Activated T-cell treated with anti-CD3 and anti-CD28 coated beads, Interleukin-2, amount 50 U/mL, for 72 hours (primary cell): Measurements from ENCODE around the gene NUTF2. TPM values are rescaled to one million over a fixed set of nuclear protein-coding genes. Genes with fewer than 3 reads are reported as not detected.

Experiments
- ATAC-seq, 2 donors: fragments of 150-1000 bp; cut with Tn5 transposase; replicated peaks in 1 of 2; 2 replicates each; pipeline ENCODE4 v1.10.0; 2021; ENCODE audit warnings: moderate library complexity in 2 of 2, mild to moderate bottlenecking in 1 of 2
- DNase-seq, 2 donors: peaks; one replicate each; pipeline ENCODE4 v3.0.0; 2021 to 2022; ENCODE audit warnings: mixed read lengths in 1 of 2
- H3K27ac Mint-ChIP-seq: one replicate; pipeline ENCODE4 v1.8.0; 2022; ENCODE audit warnings: mild to moderate bottlenecking, moderate library complexity, mixed read lengths
- H3K27me3 Mint-ChIP-seq: one replicate; pipeline ENCODE4 v1.8.0; 2022; ENCODE audit warnings: low read depth, mixed read lengths
- H3K36me3 Mint-ChIP-seq, 2 donors: one replicate each; pipeline ENCODE4 v1.8.0; 2022; ENCODE audit warnings: mixed read lengths in 2 of 2, mild to moderate bottlenecking in 1 of 2; ENCODE audit not compliant: insufficient read depth in 2 of 2
- H3K4me1 Mint-ChIP-seq: one replicate; pipeline ENCODE4 v1.8.0; 2022; ENCODE audit warnings: low read depth, mixed read lengths
- H3K4me3 Mint-ChIP-seq, 2 donors: one replicate each; pipeline ENCODE4 v1.8.0; 2022; ENCODE audit warnings: mild to moderate bottlenecking in 2 of 2, mixed read lengths in 2 of 2, moderate library complexity in 2 of 2
- H3K9me3 Mint-ChIP-seq, 2 donors: one replicate each; pipeline ENCODE4 v1.8.0; 2022; ENCODE audit warnings: mixed read lengths in 2 of 2
- total RNA-seq, 2 donors: library from RNA; stranded (reverse); gene quantifications; one replicate each; pipeline ENCODE4 v1.2.3, GENCODE V29; 2022

NUTF2 gene
- total RNA-seq, 2 donors from 2014 or later: 80.8 to 90.1 TPM

GRCh38 chr16:67873435-67874370, 27.0 kb downstream of the NUTF2 start:
- Mint-ChIP-seq H3K9me3 (no peaks in the 10 kb centered on the region), H3K27ac (peak overlapping the region; percentile 80), H3K4me3 (peak overlapping the region; percentile 92 to 93), H3K4me1 (peaks cover 32% of the 10 kb centered on the region), H3K36me3 (peaks cover 2 to 15% of the 10 kb centered on the region in 2 donors), H3K27me3 (no peaks in the 10 kb centered on the region)
- ATAC-seq: peak in 1 of 2 donors; percentile 3
- no peak for DNase-seq

GRCh38 chr16:67874372-67874771, 27.6 kb downstream of the NUTF2 start:
- peak overlapping the region; percentile 80 for H3K27ac Mint-ChIP-seq
- H3K36me3 Mint-ChIP-seq: peaks cover 2 to 17% of the 10 kb centered on the region in 2 donors
- DNase-seq: no peak
- no peaks in the 10 kb centered on the region for H3K27me3 Mint-ChIP-seq
- no peak for ATAC-seq
- peaks cover 32% of the 10 kb centered on the region for H3K4me1 Mint-ChIP-seq
- peak overlapping the region; percentile 92 to 93 for H3K4me3 Mint-ChIP-seq
- no peaks in the 10 kb centered on the region for H3K9me3 Mint-ChIP-seq

- Mint-ChIP-seq H3K36me3 (peaks cover 7 to 14% of the 10 kb centered on the region in 2 donors), H3K4me3 (no peak overlapping the region), H3K4me1 (peaks cover 32% of the 10 kb centered on the region), H3K9me3 (no peaks in the 10 kb centered on the region), H3K27me3 (no peaks in the 10 kb centered on the region), H3K27ac (no peak overlapping the region)
- ATAC-seq (no peak), DNase-seq (no peak)
Observed at GRCh38 chr16:67877064-67877463, 30.3 kb downstream of the NUTF2 start.

- Mint-ChIP-seq H3K9me3 (no peaks in the 10 kb centered on the region), H3K27ac (no peak overlapping the region), H3K4me1 (peaks cover 26% of the 10 kb centered on the region), H3K27me3 (no peaks in the 10 kb centered on the region), H3K4me3 (no peak overlapping the region), H3K36me3 (peaks cover 7 to 14% of the 10 kb centered on the region in 2 donors)
- no peak for ATAC-seq
- no peak for DNase-seq
Observed at GRCh38 chr16:67878232-67878631, 31.5 kb downstream of the NUTF2 start.

- Mint-ChIP-seq H3K4me3 (no peak overlapping the region), H3K27ac (no peak overlapping the region), H3K9me3 (no peaks in the 10 kb centered on the region), H3K4me1 (peaks cover 26% of the 10 kb centered on the region), H3K27me3 (no peaks in the 10 kb centered on the region), H3K36me3 (peaks cover 6 to 15% of the 10 kb centered on the region in 2 donors)
- no peak for ATAC-seq
- DNase-seq: no peak
Observed at GRCh38 chr16:67878846-67879245, 32.1 kb downstream of the NUTF2 start.

- Mint-ChIP-seq H3K27me3 (no peaks in the 10 kb centered on the region), H3K4me1 (peaks cover 20% of the 10 kb centered on the region), H3K27ac (no peak overlapping the region), H3K36me3 (peaks cover 6 to 16% of the 10 kb centered on the region in 2 donors), H3K4me3 (no peak overlapping the region), H3K9me3 (no peaks in the 10 kb centered on the region)
- ATAC-seq (no peak), DNase-seq (no peak)
Observed at GRCh38 chr16:67879462-67879861, 32.7 kb downstream of the NUTF2 start.

- H3K4me3 Mint-ChIP-seq: no peak overlapping the region
- ATAC-seq (no peak), DNase-seq (no peak)
- H3K9me3 Mint-ChIP-seq: no peaks in the 10 kb centered on the region
- H3K27ac Mint-ChIP-seq: no peak overlapping the region
- peaks cover 15% of the 10 kb centered on the region for H3K4me1 Mint-ChIP-seq
- H3K27me3 Mint-ChIP-seq: no peaks in the 10 kb centered on the region
- H3K36me3 Mint-ChIP-seq: peaks cover 6 to 16% of the 10 kb centered on the region in 2 donors
Observed at GRCh38 chr16:67879936-67880335, 33.2 kb downstream of the NUTF2 start.

GRCh38 chr16:67880584-67880983, 33.9 kb downstream of the NUTF2 start:
- no peak overlapping the region for H3K4me3 Mint-ChIP-seq
- ATAC-seq: no peak
- H3K27me3 Mint-ChIP-seq: no peaks in the 10 kb centered on the region
- peaks cover 6 to 15% of the 10 kb centered on the region in 2 donors for H3K36me3 Mint-ChIP-seq
- peaks cover 8% of the 10 kb centered on the region for H3K4me1 Mint-ChIP-seq
- H3K9me3 Mint-ChIP-seq: no peaks in the 10 kb centered on the region
- H3K27ac Mint-ChIP-seq: no peak overlapping the region
- DNase-seq: no peak

- no peak for ATAC-seq
- peaks cover 5% of the 10 kb centered on the region for H3K4me1 Mint-ChIP-seq
- no peaks in the 10 kb centered on the region for H3K9me3 Mint-ChIP-seq
- no peak overlapping the region for H3K27ac Mint-ChIP-seq
- H3K27me3 Mint-ChIP-seq: no peaks in the 10 kb centered on the region
- DNase-seq: no peak
- H3K4me3 Mint-ChIP-seq: no peak overlapping the region
- peaks cover 6 to 10% of the 10 kb centered on the region in 2 donors for H3K36me3 Mint-ChIP-seq
Observed at GRCh38 chr16:67881621-67882161, 35.0 kb downstream of the NUTF2 start.

- Mint-ChIP-seq H3K27ac (no peak overlapping the region), H3K9me3 (no peaks in the 10 kb centered on the region), H3K4me1 (peaks cover 5% of the 10 kb centered on the region), H3K27me3 (no peaks in the 10 kb centered on the region), H3K36me3 (peaks cover 6 to 10% of the 10 kb centered on the region in 2 donors), H3K4me3 (no peak overlapping the region)
- ATAC-seq (no peak), DNase-seq (no peak)
Observed at GRCh38 chr16:67882374-67883145, 35.8 kb downstream of the NUTF2 start.

- no peaks in the 10 kb centered on the region for H3K27me3 Mint-ChIP-seq
- H3K4me3 Mint-ChIP-seq: no peak overlapping the region
- DNase-seq: no peak
- peaks cover 6 to 10% of the 10 kb centered on the region in 2 donors for H3K36me3 Mint-ChIP-seq
- no peaks in the 10 kb centered on the region for H3K9me3 Mint-ChIP-seq
- no peak overlapping the region for H3K27ac Mint-ChIP-seq
- peak; percentile 6 to 23 for ATAC-seq
- peaks cover 5% of the 10 kb centered on the region for H3K4me1 Mint-ChIP-seq
Observed at GRCh38 chr16:67883146-67883871, 36.6 kb downstream of the NUTF2 start.

GRCh38 chr16:67883872-67884261, 37.1 kb downstream of the NUTF2 start:
- ATAC-seq: peak; percentile 80 to 81
- peaks cover 6 to 10% of the 10 kb centered on the region in 2 donors for H3K36me3 Mint-ChIP-seq
- no peaks in the 10 kb centered on the region for H3K9me3 Mint-ChIP-seq
- H3K4me1 Mint-ChIP-seq: peaks cover 5% of the 10 kb centered on the region
- no peak overlapping the region for H3K27ac Mint-ChIP-seq
- DNase-seq: peak; percentile 78 to 85
- no peak overlapping the region for H3K4me3 Mint-ChIP-seq
- no peaks in the 10 kb centered on the region for H3K27me3 Mint-ChIP-seq
